ENCODE results near the gene GOLT1A.

DNA sequence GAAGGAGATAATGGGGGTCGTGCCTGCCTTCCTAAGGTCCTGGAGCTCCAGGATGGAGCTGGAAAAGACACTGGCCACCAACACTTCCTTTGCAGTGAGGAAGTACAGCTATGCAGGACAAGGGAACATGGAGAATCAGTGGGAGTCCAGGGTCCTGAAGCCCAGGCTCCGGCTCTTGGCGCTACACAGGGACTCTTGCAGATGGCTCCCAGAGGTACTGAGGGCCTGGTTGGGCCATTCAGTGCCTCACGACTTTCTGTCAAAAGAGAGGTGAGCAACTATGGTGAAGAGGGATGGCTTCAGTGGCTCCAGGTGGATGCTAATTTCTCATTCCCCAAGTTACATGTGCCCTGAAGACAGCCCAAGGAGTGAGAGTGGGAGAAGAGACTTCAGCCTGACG is 60.1 kb downstream of the GOLT1A start:
- TF ChIP-seq, protein P1, sequence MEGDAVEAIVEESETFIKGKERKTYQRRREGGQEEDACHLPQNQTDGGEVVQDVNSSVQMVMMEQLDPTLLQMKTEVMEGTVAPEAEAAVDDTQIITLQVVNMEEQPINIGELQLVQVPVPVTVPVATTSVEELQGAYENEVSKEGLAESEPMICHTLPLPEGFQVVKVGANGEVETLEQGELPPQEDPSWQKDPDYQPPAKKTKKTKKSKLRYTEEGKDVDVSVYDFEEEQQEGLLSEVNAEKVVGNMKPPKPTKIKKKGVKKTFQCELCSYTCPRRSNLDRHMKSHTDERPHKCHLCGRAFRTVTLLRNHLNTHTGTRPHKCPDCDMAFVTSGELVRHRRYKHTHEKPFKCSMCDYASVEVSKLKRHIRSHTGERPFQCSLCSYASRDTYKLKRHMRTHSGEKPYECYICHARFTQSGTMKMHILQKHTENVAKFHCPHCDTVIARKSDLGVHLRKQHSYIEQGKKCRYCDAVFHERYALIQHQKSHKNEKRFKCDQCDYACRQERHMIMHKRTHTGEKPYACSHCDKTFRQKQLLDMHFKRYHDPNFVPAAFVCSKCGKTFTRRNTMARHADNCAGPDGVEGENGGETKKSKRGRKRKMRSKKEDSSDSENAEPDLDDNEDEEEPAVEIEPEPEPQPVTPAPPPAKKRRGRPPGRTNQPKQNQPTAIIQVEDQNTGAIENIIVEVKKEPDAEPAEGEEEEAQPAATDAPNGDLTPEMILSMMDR (conservative IDR thresholded peaks at IDR 0.05; ENCODE audit: low read length) = no peak
- TF ChIP-seq EZH2phosphoT487 (IDR thresholded peaks at IDR 0.05; ENCODE audit: borderline replicate concordance) = no peak
